GM18951 (cell line): ENCODE data around the gene CYP2R1.
"Not testable (repeated sequence)": the region's sequence is repeated elsewhere in the genome, so short reads cannot be mapped to it uniquely, and the experiment has no call there.

Experiments used
- POLR2A ChIP-seq: IDR thresholded peaks from 4 replicates; pipeline ENCODE4 v1.6.1; 2011; ENCODE audit warnings: mild to moderate bottlenecking; ENCODE audit not compliant: insufficient read length, insufficient read depth; ENCODE audit errors: extremely low read depth
- in situ Hi-C: fragments of 300-500 bp; cut with MboI; formaldehyde crosslinking; loops from one replicate; pipeline ENCODE4 v1.12.0; 2022; ENCODE audit warnings: low sequenced_read_pairs, mixed read lengths, inconsistent platforms; ENCODE audit not compliant: unreplicated experiment

Gene CYP2R1

DNA sequence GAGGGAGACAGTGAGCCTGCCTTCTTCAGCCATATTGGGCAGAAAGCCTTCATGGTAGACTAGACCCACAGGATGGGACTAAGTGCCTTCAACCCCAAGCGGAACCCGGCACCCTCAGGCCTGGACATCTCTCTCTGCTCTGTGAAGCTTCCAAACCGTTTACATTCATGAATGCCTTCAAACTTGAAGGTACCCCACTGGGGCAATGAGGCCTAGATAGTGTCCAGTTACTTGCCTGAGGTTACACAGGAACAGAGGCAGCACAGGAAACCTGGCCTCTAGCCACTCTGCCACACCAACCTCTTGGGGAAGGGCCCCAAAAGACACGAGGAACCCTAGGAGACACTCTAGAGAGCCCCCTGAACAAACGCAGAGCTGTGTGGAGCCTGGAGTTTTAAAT is 14.5 kb upstream of the CYP2R1 start:
- no peak for TF ChIP-seq POLR2A
- in situ Hi-C loops: loop anchor here (5.0 to 10.0 kb wide), 2 partner anchors 119 to 362 kb away; no protein-coding TSS in a partner anchor

DNA sequence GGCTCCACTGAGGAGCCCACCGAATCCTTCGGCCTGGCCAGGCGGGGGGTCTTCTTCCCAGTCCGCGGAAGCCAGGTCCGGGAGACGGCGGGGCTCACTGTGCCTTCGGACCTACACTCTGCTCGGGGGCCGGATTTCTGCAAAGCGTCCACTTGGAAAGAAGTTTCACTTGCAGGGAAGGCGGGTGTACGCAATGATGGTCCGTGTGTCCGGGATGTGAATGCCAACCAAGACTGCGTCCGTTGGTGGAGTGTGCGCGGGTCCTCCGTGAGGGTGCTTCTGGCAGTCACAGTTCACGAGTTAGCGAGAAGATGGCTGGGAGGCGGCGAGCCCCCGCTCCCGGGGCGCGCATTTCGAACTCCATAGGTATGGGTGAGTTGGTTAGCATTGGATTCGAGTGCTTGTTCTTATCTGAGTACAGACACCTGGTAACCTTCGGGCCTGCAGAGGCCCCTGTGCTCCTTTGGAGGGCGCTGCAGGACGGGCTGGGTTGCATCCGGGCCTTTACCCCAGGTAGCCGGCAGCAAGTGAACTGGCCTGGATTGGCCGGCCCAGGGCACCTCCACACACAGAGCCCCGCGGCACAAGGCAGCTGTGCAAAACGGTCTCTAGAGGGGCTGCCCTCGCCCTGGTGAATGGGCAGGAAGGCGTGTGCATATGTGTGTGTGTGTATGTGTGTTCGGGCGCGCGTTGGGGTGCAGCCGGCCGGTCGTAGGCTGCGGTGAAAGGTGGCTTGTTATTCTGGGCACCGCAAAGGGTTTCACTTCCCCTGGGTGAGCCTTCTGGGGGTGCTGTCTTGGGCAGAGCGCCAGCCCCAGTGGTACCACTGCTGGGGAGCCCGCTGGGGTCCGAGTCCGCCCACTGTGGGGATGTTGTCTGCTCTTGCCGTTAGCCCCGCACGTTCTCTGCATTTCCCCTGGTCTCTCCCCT is 13.3 kb upstream of the CYP2R1 start:
- in situ Hi-C loops: loop anchor here (5.0 to 10.0 kb wide), 2 partner anchors 118 to 361 kb away; no protein-coding TSS in a partner anchor
- TF ChIP-seq POLR2A: peak; percentile 27

DNA sequence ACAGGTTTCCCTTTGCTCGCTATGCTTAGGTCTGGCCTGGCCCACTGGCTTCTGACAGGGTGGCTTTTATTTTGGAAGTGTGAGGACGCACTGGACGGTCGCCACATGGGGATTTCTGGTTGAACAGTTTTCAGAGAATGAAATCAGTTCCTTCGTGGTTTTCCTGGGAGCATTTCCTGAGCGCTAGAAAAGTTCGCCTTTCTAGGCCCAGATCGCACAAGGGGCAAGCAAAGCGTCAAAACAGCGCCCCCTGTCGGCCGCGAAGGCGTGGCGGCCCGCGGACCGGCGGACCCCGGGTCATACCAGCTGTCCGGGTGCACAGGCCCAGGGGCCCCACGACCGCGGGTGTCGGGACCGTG is 12.7 kb upstream of the CYP2R1 start:
- in situ Hi-C loops: loop anchor here (5.0 to 10.0 kb wide), 2 partner anchors 117 to 360 kb away; no protein-coding TSS in a partner anchor
- no peak for TF ChIP-seq POLR2A

DNA sequence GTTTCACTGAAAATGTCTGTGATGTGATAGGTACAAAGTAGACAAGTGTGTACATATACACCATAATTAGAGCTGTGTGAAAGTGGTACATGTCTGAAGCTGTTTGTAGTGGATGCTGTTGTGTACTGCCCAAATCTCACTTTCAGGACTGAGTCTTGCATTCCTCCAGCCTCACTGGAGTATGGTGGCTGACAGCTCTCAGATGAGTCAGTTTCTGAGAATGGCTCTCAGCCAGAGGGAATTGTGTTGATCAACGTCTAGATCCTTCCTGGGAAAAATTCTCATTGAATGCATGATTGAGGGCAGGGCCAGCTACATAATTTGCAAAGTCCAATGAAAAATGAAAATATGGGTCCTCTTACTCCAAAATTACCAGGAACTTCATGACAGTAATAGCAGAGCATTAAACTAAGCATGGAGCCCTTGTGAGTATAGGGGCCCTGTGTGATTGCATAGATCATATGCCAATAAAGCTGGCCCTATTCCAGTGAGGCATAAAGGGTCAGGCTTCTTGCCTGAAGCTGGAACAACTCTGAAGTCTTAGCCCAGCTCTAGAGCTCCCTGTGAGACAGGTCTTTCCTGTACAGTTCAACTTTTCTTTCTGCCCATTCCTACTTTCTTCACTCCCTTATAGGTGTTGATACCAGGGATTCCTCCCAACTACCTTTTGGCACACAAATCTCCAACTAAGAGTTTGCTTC is 10.8 kb upstream of the CYP2R1 start:
- in situ Hi-C loops: loop anchor here (10.0 kb wide), 1 partner anchor 358 kb away; no protein-coding TSS in a partner anchor
- no peak for TF ChIP-seq POLR2A

DNA sequence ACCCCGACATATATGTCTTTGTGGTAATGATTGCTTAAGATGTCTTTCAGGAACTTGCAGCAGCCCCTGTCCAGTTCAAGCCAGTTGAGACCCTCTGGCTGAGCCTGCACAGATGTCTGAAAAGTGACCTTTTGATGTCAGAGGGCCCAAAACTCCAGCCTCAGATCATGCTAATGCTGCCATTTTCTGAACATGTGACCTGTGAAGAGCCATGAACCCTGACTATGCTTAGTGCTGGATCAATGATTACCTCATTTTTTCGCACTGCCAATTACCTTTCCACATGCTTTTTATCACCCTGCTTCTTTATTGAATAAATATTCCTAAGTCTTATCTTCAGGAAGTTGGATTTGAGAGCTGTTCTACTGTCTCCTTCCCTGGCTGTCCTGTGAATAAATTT is 6.9 kb upstream of the CYP2R1 start:
- in situ Hi-C loops: no loop called here
- no peak for TF ChIP-seq POLR2A

DNA sequence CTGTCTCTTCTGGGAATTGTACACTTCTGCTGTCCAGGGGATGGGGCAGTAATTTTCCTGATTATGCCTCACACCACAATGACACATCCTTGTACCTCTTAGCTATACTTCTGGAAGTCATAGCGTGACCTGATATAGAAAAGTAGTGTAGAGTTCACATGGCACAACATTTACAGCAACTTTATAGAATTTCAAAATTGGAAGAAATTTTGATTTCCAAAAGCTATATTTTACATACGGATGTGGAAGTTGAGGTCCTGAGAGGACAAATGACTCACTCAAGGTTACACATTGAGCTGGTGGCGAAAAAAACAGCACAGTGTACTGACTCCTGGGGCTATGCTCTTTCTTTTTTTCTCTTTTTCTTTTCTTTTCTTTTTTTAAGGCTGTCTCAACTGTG is 6.3 kb upstream of the CYP2R1 start:
- TF ChIP-seq POLR2A: no peak
- in situ Hi-C loops: no loop called here

DNA sequence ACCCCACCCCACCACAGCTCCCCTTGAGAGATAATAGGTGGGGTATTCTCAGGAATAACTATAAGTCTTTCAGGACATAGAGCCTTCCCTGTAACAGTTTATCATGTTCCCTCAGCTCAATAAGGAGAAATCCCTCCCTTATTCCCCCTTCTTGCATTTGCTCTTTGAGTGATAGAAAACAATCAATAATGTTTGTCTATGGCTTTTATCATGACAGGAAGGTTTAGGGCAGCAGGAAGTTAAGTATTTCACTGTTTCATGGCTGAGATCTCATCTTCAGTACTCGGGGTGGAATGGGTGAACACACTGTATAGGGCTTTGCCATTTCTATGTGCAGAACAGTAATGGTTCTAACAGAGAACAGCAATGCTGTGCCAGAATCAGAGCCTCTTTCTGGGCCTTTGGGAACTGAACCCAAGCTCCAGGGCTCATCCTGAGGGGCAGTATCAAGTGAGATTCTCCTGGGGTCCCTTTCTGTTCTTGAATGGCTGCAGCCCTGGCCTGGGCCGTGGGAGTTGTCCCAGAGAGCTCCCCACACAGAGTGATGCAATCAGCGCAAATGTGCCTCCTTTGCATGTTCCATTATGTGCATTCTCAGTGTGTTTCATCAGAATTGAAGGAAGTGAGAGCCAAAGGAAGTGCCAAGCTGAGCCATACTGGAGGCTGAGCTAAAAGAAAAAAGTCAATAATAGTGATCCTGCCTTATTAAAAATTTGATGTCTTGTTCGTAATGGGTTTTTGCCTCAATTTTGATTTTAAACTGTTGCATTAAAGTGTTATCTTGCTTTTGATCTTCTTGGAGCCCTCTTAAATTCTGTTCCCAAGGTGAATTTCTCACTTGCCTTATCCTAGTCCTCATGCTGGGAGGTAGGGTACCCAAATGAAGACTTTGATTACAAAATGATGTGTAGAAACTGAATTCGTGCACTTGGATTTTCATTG is 2.9 kb upstream of the CYP2R1 start:
- no peak for TF ChIP-seq POLR2A
- in situ Hi-C loops: no loop called here

DNA sequence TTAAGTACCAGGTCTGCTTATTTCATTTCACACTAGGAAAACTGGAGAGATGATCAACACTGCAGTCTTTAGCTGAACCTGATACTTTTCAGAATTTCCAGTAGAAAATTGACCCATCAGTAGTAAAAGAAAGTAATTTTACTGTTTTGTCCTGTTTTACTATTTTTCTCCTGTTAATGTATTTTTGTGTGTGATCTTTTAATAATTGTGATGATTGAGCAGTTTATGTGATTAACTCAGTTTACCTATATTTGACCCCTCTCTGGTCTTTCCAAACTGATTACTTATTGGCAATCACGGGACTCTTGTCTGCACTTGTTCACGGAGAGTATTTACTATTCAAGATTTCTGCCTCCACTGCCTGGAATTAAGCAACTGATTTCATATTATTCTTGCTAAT is 546 bp upstream of the CYP2R1 start:
- no peak for TF ChIP-seq POLR2A
- in situ Hi-C loops: no loop called here

DNA sequence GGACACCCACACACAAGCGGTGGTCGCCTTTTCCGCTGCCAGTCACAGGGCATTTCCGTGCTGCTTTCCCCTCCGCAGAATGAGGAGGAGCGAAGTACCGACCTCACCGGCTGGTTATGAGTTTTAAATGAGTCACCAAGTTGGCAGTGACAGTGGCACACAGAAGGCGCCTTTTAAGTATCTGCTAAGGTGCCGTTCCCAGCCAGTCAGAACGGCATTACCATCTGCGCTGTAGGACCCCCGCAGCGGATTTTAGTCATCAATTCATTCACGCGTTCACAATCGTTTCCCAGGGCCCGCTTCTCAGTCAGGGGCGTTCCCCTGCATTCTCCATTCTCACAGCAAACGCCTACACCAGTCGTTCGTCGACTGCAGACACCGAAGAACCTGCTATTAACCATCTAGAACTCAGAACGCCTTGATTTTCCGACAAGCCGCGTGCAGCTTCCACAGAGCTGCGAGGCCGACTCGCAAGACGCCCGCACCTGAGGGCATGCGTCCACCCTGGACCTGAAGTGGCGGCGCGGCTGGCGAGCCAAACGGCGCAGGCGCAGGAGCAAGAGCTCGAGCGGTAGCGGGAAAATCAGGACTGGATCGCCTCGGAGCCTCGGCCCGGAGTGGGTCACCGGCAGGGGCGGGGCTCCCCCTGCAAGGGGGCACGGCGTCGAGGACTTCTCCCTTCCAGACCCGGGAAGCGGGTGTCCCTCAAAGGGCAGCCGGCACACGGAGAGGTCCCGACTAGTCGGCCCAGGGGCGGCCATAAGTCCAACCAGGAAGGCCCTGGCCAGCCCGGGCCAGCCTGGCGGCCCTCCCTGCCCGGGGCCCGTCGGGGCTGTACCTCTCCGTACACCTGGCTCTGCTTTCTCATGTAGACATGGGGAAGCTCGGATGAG is 642 bp downstream of the CYP2R1 start:
- in situ Hi-C loops: no loop called here
- peak; percentile 83 for TF ChIP-seq POLR2A

DNA sequence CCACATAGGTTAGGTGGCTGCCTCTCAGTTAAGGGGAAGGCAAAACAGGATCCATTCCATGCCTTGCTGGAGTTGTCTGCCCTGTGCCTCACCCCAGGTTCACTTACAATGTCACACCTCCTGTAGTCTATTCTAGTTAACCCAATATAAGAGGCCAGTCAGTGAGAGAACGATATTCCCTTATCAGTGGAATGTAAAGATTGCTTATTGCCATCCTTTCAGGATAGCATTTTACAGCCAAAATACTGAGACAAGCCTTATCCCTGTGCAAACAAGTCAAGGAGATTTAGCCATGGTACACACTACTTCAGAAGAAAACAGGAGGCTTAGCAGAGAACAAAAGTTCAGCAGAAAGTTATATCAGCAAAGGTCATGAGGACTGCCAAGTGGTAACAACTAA is 5.5 kb downstream of the CYP2R1 start:
- no peak for TF ChIP-seq POLR2A
- in situ Hi-C loops: no loop called here

DNA sequence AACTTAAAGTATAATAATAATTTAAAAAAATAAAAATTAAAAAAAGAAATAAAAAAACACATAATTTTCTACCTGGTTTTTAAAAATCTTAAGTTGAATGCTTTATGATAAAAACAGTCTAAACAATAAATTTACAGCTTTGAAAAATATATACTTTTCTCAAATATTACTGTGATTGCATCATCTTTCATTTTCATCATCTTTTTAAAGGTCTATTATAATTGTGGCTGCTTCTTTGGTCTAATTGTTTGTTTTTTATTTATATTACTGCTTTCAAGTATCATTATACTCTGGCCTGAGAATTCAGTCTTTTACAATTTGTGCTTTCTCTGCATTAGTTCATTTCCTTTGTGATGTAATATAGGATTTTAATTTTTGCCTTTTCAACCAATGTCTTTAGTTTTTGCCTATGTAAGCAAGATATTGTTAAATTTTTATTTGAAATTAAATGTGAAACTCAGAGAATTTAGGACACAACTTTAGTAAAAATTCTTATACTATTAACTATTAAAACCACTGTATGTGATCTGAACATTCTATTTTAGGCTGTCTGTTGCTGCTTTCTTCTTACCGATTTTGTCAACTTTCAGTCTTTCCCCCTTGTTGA is 7.3 kb downstream of the CYP2R1 start:
- TF ChIP-seq POLR2A: no peak
- in situ Hi-C loops: no loop called here

DNA sequence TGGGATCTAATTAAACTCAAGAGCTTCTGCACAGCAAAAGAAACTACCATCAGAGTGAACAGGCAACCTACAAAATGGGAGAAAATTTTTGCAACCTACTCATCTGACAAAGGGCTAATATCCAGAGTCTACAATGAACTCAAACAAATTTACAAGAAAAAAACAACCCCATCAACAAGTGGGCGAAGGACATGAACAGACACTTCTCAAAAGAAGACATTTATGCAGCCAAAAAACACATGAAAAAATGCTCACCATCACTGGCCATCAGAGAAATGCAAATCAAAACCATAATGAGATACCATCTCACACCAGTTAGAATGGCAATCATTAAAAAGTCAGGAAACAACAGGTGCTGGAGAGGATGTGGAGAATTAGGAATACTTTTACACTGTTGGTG is 8.3 kb downstream of the CYP2R1 start:
- in situ Hi-C loops: not testable (repeated sequence)
